Activated B cell treated with CpG ODN at 0.5 μM for 24 hours (primary cell): ENCODE measurements around the gene UBE2I. TPM values are rescaled to one million over a fixed set of nuclear protein-coding genes. Genes with fewer than 3 reads are reported as not detected.

Experiments used
- ATAC-seq: fragments of 200-7000 bp; cut with Tn5 transposase; one replicate; pipeline ENCODE4 v1.10.0; 2021; ENCODE audit warnings: low read depth, mild to moderate bottlenecking, moderate library complexity
- CTCF ChIA-PET: fragments of 350-600 bp; sonication (Branson Sonifier 250); formaldehyde crosslinking; loops from one replicate; lab custom pipeline; 2021; ENCODE audit warnings: antibody characterized with exemption; lab: Charles Lee
- POLR2A ChIA-PET: fragments of 350-600 bp; sonication (Branson Sonifier 250); formaldehyde crosslinking; loops from one replicate; lab custom pipeline; 2021; ENCODE audit warnings: antibody characterized with exemption; lab: Charles Lee
- DNase-seq: peaks from one replicate; pipeline ENCODE4 v3.0.0; 2022
- H3K27ac Mint-ChIP-seq: one replicate; pipeline ENCODE4 v1.8.0; 2020; ENCODE audit warnings: mixed read lengths
- H3K27me3 Mint-ChIP-seq: one replicate; pipeline ENCODE4 v1.8.0; 2021; ENCODE audit warnings: mixed read lengths
- H3K36me3 Mint-ChIP-seq: one replicate; pipeline ENCODE4 v1.8.0; 2021; ENCODE audit warnings: low read depth, mixed read lengths
- H3K4me1 Mint-ChIP-seq: one replicate; pipeline ENCODE4 v1.8.0; 2021; ENCODE audit warnings: mixed read lengths
- H3K4me3 Mint-ChIP-seq: one replicate; pipeline ENCODE4 v1.8.0; 2020; ENCODE audit warnings: mild to moderate bottlenecking, mixed read lengths
- H3K9me3 Mint-ChIP-seq: one replicate; pipeline ENCODE4 v1.8.0; 2020; ENCODE audit warnings: mixed read lengths
- intact Hi-C: fragments of 100-400 bp; cut with micrococcal nuclease; formaldehyde crosslinking; loops from one replicate; pipeline ENCODE4 v1.15.1; 2024
- total RNA-seq: library from RNA; stranded (reverse); gene quantifications from 2 replicates; pipeline ENCODE4 v1.2.3, GENCODE V29; 2022
- TF ChIP-seq, protein P1 (sequence below): fragments of 200-600 bp; IDR thresholded peaks from one replicate; pipeline ENCODE4 v1.8.0; 2022; ENCODE audit warnings: antibody characterized with exemption, mild to moderate bottlenecking

The UBE2I gene
- total RNA-seq, 1 donor from 2014 or later: 240 TPM

DNA sequence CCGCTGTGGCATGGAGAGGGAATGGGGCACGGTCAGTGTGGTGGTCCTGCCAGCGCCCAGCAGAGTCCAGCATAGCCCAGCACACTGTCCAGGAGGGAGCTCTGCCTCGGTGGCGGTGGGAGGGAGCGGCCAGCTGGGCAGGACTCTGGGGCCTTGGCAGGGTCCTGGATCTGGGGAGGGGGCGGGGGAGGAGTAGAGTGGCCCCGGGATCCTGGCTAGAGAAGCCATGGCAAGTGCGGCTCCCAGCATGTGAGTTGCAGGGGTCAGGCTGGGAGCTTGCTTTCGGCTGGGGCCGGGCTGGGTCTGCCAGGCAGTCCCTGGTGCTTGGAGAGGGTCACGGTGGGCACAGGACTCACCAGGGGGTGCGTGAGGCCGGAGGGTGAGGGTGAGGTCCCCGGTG lies 46.2 kb downstream of the UBE2I start:
- intact Hi-C loops: no loop called here
- CTCF ChIA-PET: no interaction called here
- H3K4me1 Mint-ChIP-seq: peaks cover 30% of the 10 kb centered on the region

DNA sequence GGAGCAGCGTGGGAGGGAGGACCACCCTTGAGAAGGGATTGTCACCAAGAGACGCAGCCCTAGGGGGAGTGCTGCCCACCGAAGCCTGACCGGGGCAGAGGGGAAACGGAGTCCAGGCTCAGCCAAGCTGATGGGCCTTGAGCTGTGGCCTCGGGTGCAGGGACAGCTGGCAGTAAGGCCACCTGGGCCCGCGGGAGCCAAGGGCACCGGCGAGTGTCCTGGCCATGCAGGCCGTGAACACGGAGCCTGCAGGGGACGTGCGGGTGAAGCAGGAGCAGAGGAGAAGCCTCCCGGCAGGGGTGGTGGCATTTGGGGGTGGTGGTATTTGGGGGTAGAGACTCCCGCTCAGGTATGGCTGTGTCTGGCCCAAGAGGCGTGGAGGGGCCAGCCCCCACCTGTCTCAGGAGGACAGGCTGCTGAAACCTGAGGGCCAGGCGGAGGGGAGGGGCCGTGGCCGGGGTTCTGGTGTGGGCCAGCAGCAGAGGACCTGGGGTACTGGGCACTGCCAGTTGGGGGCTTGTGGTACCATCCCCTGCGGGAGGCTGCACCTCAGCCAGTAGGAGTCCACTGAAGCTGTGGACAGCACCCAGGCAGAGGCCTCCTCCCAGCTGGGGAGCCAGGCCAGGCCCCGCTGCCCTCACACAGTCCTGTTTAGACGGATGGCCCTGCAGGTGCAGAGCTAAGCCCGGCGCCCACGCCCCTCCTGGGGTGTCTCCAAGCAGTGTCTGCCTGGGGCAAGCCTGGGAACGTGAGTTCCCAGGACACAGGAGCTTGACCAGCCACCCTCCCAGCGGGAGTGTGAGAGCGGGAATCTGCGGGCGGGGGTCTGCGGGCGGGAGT lies 46.8 kb downstream of the UBE2I start:
- Mint-ChIP-seq H3K27me3 (no peaks in the 10 kb centered on the region), H3K4me3 (no peak overlapping the region), H3K9me3 (no peaks in the 10 kb centered on the region), H3K4me1 (peaks cover 24% of the 10 kb centered on the region), H3K27ac (no peak overlapping the region), H3K36me3 (peaks cover 21% of the 10 kb centered on the region)
- ATAC-seq (no peak), DNase-seq (no peak)
- TF ChIP-seq, protein P1, sequence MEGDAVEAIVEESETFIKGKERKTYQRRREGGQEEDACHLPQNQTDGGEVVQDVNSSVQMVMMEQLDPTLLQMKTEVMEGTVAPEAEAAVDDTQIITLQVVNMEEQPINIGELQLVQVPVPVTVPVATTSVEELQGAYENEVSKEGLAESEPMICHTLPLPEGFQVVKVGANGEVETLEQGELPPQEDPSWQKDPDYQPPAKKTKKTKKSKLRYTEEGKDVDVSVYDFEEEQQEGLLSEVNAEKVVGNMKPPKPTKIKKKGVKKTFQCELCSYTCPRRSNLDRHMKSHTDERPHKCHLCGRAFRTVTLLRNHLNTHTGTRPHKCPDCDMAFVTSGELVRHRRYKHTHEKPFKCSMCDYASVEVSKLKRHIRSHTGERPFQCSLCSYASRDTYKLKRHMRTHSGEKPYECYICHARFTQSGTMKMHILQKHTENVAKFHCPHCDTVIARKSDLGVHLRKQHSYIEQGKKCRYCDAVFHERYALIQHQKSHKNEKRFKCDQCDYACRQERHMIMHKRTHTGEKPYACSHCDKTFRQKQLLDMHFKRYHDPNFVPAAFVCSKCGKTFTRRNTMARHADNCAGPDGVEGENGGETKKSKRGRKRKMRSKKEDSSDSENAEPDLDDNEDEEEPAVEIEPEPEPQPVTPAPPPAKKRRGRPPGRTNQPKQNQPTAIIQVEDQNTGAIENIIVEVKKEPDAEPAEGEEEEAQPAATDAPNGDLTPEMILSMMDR: no peak
- POLR2A ChIA-PET: no interaction called here
- intact Hi-C loops: no loop called here
- CTCF ChIA-PET: no interaction called here

More for the DNA sequence above, 46.2 kb downstream of the UBE2I start:
- Mint-ChIP-seq H3K9me3 (no peaks in the 10 kb centered on the region), H3K36me3 (peaks cover 16% of the 10 kb centered on the region), H3K27ac (no peak overlapping the region), H3K4me3 (no peak overlapping the region), H3K27me3 (no peaks in the 10 kb centered on the region)
- ATAC-seq (no peak), DNase-seq (no peak)
- TF ChIP-seq, protein P1: no peak
- POLR2A ChIA-PET: no interaction called here

DNA sequence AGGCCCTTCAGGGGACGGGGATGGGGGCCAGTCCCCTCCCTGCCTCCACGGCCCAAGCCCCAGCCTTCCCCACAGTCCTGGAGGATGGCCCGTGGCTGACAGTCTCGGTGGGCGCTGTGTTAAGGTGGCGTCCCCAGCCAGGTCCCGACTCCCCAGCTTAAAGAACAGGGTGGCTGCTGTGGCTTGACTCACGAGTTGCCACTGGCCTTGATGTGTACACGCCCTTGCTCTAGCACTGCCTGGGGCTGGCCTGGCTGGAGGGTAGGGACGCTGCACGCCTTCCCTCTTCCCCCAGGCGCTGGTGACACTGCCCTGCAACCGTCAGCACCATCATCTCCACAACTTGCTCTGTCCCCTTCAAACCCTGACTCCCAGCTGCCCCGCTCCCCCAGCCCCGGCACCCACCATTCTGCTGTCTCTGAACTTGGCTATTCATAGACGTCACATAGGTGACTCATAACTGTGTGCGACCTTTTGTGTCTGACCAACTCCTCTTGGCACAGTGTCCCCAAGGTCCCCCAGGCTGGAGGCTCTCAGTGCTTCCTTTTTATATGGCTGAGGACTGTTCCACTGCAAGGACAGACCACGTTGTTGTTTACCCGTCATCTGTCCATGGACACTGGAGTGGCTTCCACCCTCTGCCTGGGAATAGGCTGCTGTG lies 48.6 kb downstream of the UBE2I start:
- ATAC-seq (no peak), DNase-seq (no peak)
- intact Hi-C loops: no loop called here
- Mint-ChIP-seq H3K36me3 (peaks cover 34% of the 10 kb centered on the region), H3K9me3 (no peaks in the 10 kb centered on the region), H3K4me3 (no peak overlapping the region), H3K27me3 (no peaks in the 10 kb centered on the region), H3K27ac (no peak overlapping the region), H3K4me1 (peaks cover 15% of the 10 kb centered on the region)
- TF ChIP-seq, protein P1: no peak
- POLR2A ChIA-PET: no interaction called here
- CTCF ChIA-PET: no interaction called here

DNA sequence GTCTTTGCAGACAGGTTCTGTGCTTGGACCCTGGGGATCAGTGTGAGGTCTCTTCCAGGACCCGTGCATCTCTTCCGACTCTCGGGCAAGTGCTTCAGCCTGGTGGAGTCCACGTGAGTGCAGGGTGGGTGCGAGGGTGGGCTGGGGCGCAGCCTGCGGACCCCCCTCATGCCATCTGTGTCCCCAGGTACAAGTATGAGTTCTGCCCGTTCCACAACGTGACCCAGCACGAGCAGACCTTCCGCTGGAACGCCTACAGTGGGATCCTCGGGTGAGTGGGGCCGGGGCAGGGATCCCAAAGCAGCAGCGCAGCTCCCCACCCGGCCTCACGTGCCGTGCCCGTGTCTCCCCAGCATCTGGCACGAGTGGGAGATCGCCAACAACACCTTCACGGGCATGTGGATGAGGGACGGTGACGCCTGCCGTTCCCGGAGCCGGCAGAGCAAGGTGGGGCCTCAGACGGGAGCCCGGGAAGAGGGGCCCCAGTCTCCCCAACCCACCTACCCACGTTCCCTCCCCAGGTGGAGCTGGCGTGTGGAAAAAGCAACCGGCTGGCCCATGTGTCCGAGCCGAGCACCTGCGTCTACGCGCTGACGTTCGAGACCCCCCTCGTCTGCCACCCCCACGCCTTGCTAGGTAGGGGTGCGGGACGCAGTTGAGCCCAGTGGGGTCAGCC lies 52.4 kb downstream of the UBE2I start:
- intact Hi-C loops: loop anchor here (5.0 kb wide), 1 partner anchor 250 kb away; the partner anchor contains the start of genes CRAMP1 and IFT140
- TF ChIP-seq, protein P1: no peak
- CTCF ChIA-PET: interaction anchor here (1.5 kb wide), 1 partner anchor 254 kb away, joined by 4 read pairs; no protein-coding TSS in a partner anchor
- no peaks in the 10 kb centered on the region for H3K27me3 Mint-ChIP-seq
- H3K4me3 Mint-ChIP-seq: no peak overlapping the region
- no peak for ATAC-seq
- H3K4me1 Mint-ChIP-seq: peaks cover 9% of the 10 kb centered on the region
- DNase-seq: no peak
- no peaks in the 10 kb centered on the region for H3K9me3 Mint-ChIP-seq
- H3K27ac Mint-ChIP-seq: no peak overlapping the region
- peaks cover 64% of the 10 kb centered on the region for H3K36me3 Mint-ChIP-seq
- POLR2A ChIA-PET: no interaction called here
